Neutrophil (primary cell): ENCODE measurements around the gene IGSF21.

Experiments used
- H3K27ac ChIP-seq: fragments of 200-600 bp; sonication (generic); 2 replicates; pipeline ENCODE4 v1.5.1; 2016; ENCODE audit warnings: mild to moderate bottlenecking, moderate library complexity
- H3K27me3 ChIP-seq: fragments of 200-600 bp; sonication (generic); 2 replicates; pipeline ENCODE4 v1.6.0; 2016; ENCODE audit warnings: mild to moderate bottlenecking
- H3K36me3 ChIP-seq: fragments of 200-600 bp; sonication (generic); 2 replicates; pipeline ENCODE4 v1.5.1; 2017
- H3K4me1 ChIP-seq, 2 experiments: fragments of 200-600 bp in 1 of 2; sonication (generic) in 1 of 2; 1 replicate in 1 of 2; 2 replicates in 1 of 2; pipeline versions ENCODE4 v1.5.1 to v1.6.1; 2013 to 2016; ENCODE audit warnings: low read depth in 1 of 2, low read length in 1 of 2, mild to moderate bottlenecking in 1 of 2, moderate library complexity in 1 of 2; ENCODE audit not compliant: control insufficient read depth in 1 of 2, insufficient read depth in 1 of 2
- H3K4me3 ChIP-seq, 2 experiments: fragments of 200-600 bp in 1 of 2; sonication (generic) in 1 of 2; 1 replicate in 1 of 2; 2 replicates in 1 of 2; pipeline ENCODE4 v1.5.1; 2013 to 2016; ENCODE audit warnings: low read depth in 1 of 2, low read length in 1 of 2, mild to moderate bottlenecking in 1 of 2, moderate library complexity in 1 of 2
- H3K9me3 ChIP-seq: fragments of 200-600 bp; sonication (generic); 2 replicates; pipeline ENCODE4 v1.5.1; 2016
- CTCF ChIP-seq: fragments of 200-600 bp; sonication (generic); IDR thresholded peaks from 2 replicates; pipeline ENCODE4 v1.5.1; 2016; ENCODE audit warnings: antibody characterized with exemption

The IGSF21 gene

GRCh38 chr1:18411321-18411720 lies 303.7 kb downstream of the IGSF21 start:
- no peak overlapping the region for H3K4me3 ChIP-seq
- H3K4me1 ChIP-seq, result no peaks in the 10 kb centered on the region
- H3K27me3 ChIP-seq, result no peaks in the 10 kb centered on the region
- no peaks in the 10 kb centered on the region for H3K36me3 ChIP-seq
- no peak for TF ChIP-seq CTCF
- no peak overlapping the region for H3K27ac ChIP-seq
- H3K9me3 ChIP-seq, result no peaks in the 10 kb centered on the region

GRCh38 chr1:18411820-18412641 lies 304.4 kb downstream of the IGSF21 start:
- Histone ChIP-seq H3K9me3 (no peaks in the 10 kb centered on the region), H3K36me3 (no peaks in the 10 kb centered on the region)
- no peak for TF ChIP-seq CTCF

GRCh38 chr1:18412882-18413353 lies 305.3 kb downstream of the IGSF21 start:
- no peaks in the 10 kb centered on the region for H3K4me1 ChIP-seq
- H3K9me3 ChIP-seq, result no peaks in the 10 kb centered on the region
- TF ChIP-seq CTCF, result no peak
- H3K27ac ChIP-seq, result no peak overlapping the region
- no peak overlapping the region for H3K4me3 ChIP-seq
- no peaks in the 10 kb centered on the region for H3K27me3 ChIP-seq
- no peaks in the 10 kb centered on the region for H3K36me3 ChIP-seq

More at GRCh38 chr1:18411820-18412641, 304.4 kb downstream of the IGSF21 start:
- Histone ChIP-seq H3K27ac (no peak overlapping the region), H3K27me3 (no peaks in the 10 kb centered on the region), H3K4me3 (no peak overlapping the region), H3K4me1 (no peaks in the 10 kb centered on the region)

GRCh38 chr1:18413541-18414305 lies 306.1 kb downstream of the IGSF21 start:
- no peaks in the 10 kb centered on the region for H3K9me3 ChIP-seq
- no peaks in the 10 kb centered on the region for H3K4me1 ChIP-seq
- no peak overlapping the region for H3K4me3 ChIP-seq
- H3K27me3 ChIP-seq, result no peaks in the 10 kb centered on the region
- no peak overlapping the region for H3K27ac ChIP-seq
- no peaks in the 10 kb centered on the region for H3K36me3 ChIP-seq
- no peak for TF ChIP-seq CTCF

GRCh38 chr1:18414321-18414720 lies 306.7 kb downstream of the IGSF21 start:
- TF ChIP-seq CTCF, result no peak
- Histone ChIP-seq H3K27ac (no peak overlapping the region), H3K27me3 (no peaks in the 10 kb centered on the region), H3K4me3 (no peak overlapping the region), H3K36me3 (no peaks in the 10 kb centered on the region), H3K4me1 (no peaks in the 10 kb centered on the region), H3K9me3 (no peaks in the 10 kb centered on the region)
